Esophagus muscularis mucosa (tissue), 4 donors: ENCODE measurements around the gene MRPL32. TPM values are rescaled to one million over a fixed set of nuclear protein-coding genes. Genes with fewer than 3 reads are reported as not detected.
A peak's percentile ranks its signal among the peaks of the same experiment; 100 is the strongest.

Experiments
- DNase-seq: peaks from one replicate; pipeline ENCODE4 v3.0.0-alpha.2; 2017; ENCODE audit errors: extremely low spot score
- H3K27ac ChIP-seq, 4 donors: fragments of 200-600 bp; sonication (generic); replicated peaks in 1 of 4; 1 replicate in 3 of 4; 2 replicates in 1 of 4; pipeline ENCODE4 v1.5.1; 2016 to 2019; ENCODE audit warnings: mild to moderate bottlenecking in 1 of 4
- H3K27me3 ChIP-seq, 4 donors: fragments of 200-600 bp; sonication (generic); one replicate each; pipeline versions ENCODE4 v1.5.1 to v1.6.0; 2016 to 2019
- H3K36me3 ChIP-seq, 4 donors: fragments of 200-600 bp; sonication (generic); one replicate each; pipeline ENCODE4 v1.5.1; 2016 to 2019
- H3K4me1 ChIP-seq, 4 donors: fragments of 200-600 bp; sonication (generic); one replicate each; pipeline ENCODE4 v1.5.1; 2016 to 2019
- H3K4me3 ChIP-seq, 4 donors: fragments of 200-600 bp; sonication (generic); 1 replicate in 2 of 4; 2 replicates in 2 of 4; pipeline ENCODE4 v1.5.1; 2016 to 2019; ENCODE audit warnings: mild to moderate bottlenecking in 4 of 4, moderate library complexity in 1 of 4
- H3K9me3 ChIP-seq, 4 donors: fragments of 200-600 bp; sonication (generic); 1 replicate in 3 of 4; 2 replicates in 1 of 4; pipeline ENCODE4 v1.5.1; 2016 to 2019
- EP300 ChIP-seq: sonication (generic); formaldehyde crosslinking; IDR thresholded peaks from one replicate; pipeline ENCODE4 v1.6.1; 2017; ENCODE audit warnings: antibody characterized with exemption
- POLR2A ChIP-seq: fragments of 450-650 bp; IDR thresholded peaks from one replicate; pipeline ENCODE4 v1.6.1; 2017; ENCODE audit warnings: antibody characterized with exemption, moderate library complexity, mild to moderate bottlenecking, low read depth
- POLR2AphosphoS5 ChIP-seq, 2 donors: sonication (generic); formaldehyde crosslinking; IDR thresholded peaks; one replicate each; pipeline ENCODE4 v1.6.1; 2017; ENCODE audit warnings: antibody characterized with exemption in 2 of 2
- WGBS: methylation state at CpG from one replicate; pipeline ENCODE4 v1.1.5; 2018; 5-methylcytosine and 5-hydroxymethylcytosine counted together
- intact Hi-C: fragments of 100-400 bp; cut with DNase I; formaldehyde crosslinking; loops from one replicate; pipeline ENCODE4 v1.15.1; 2023
- total RNA-seq, 4 donors: library from RNA; depleted of rRNA; stranded (reverse); fragments of >200 nt; gene quantifications; one replicate each; pipeline versions ENCODE4 v1.1.0 to v1.2.1, GENCODE V29; 2016
- TF ChIP-seq, protein P1 (sequence below), 3 experiments: fragments of 200-600 bp in 2 of 3; fragments of 450-650 bp in 1 of 3; sonication (generic) in 2 of 3; IDR thresholded peaks; one replicate each; pipeline ENCODE4 v1.5.1; 2017 to 2019; ENCODE audit warnings: antibody characterized with exemption in 3 of 3, mild to moderate bottlenecking in 2 of 3, moderate library complexity in 1 of 3

Gene MRPL32
- total RNA-seq, 4 donors from 2014 or later: 40.5 to 63.3 (median 45.8) TPM

DNA sequence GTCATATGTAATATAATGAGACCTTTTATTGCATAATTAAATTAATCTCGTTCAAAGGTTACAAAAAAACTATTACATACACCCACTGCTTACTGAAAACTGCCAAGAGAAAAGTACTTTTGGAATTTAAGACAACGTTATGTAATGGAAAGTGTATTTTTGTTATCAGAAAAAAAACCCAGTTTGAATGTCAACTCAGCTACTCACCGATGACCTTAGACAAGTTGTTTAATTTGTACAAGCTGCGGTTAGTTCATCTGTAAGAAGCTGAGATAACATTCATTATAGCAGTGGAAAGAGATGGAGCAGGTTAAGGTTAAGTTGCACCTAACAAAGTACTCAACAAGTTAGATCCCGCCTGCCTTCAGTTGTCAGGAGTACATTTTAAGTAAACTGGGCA lies 1.3 kb upstream of the MRPL32 start:
- peaks cover 46 to 63% (median 54%) of the 10 kb centered on the region in 4 donors for H3K4me1 ChIP-seq
- no peaks in the 10 kb centered on the region for H3K27me3 ChIP-seq
- no peak overlapping the region for H3K27ac ChIP-seq
- no peak for TF ChIP-seq EP300
- no peak for TF ChIP-seq POLR2A
- TF ChIP-seq POLR2AphosphoS5 (IDR thresholded peaks at IDR 0.05): no peak
- TF ChIP-seq, protein P1, sequence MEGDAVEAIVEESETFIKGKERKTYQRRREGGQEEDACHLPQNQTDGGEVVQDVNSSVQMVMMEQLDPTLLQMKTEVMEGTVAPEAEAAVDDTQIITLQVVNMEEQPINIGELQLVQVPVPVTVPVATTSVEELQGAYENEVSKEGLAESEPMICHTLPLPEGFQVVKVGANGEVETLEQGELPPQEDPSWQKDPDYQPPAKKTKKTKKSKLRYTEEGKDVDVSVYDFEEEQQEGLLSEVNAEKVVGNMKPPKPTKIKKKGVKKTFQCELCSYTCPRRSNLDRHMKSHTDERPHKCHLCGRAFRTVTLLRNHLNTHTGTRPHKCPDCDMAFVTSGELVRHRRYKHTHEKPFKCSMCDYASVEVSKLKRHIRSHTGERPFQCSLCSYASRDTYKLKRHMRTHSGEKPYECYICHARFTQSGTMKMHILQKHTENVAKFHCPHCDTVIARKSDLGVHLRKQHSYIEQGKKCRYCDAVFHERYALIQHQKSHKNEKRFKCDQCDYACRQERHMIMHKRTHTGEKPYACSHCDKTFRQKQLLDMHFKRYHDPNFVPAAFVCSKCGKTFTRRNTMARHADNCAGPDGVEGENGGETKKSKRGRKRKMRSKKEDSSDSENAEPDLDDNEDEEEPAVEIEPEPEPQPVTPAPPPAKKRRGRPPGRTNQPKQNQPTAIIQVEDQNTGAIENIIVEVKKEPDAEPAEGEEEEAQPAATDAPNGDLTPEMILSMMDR (IDR thresholded peaks at IDR 0.05): no peak
- H3K9me3 ChIP-seq: no peaks in the 10 kb centered on the region
- peak overlapping the region; percentile 68 to 88 (median 71) for H3K4me3 ChIP-seq
- DNase-seq: no peak
- intact Hi-C loops: loop anchor here (10.0 kb wide), 1 partner anchor 794 kb away; the partner anchor contains the start of gene COA1
- WGBS: 14% methylated on average over 5 of the region's 5 CpGs
- H3K36me3 ChIP-seq: peaks cover 14 to 26% (median 19%) of the 10 kb centered on the region in 4 donors

DNA sequence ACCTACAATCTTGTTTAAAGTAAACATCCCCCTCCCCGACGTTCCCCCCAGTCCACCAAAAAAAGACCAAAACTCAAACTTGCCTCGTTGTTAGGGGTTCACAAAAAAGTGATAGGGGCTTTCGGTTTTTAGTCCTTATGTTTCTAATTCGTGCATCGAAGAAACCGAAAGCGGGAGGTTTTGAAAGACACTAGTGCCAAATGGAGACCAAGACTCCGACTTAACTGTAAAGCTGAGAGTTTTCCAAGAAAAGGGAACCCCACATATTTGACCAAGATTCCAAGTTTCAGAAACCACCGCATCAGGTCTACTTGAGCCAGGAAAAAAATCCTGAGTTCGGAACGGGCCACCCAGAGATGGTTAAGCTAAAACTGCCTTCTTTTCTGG lies 736 bp upstream of the MRPL32 start:
- DNase-seq: no peak
- Histone ChIP-seq H3K27me3 (no peaks in the 10 kb centered on the region), H3K36me3 (peaks cover 15 to 26% (median 19%) of the 10 kb centered on the region in 4 donors), H3K4me3 (peak overlapping the region; percentile 68 to 88 (median 71)), H3K9me3 (no peaks in the 10 kb centered on the region), H3K27ac (peak overlapping the region; percentile 78 to 90 (median 83)), H3K4me1 (peaks cover 46 to 63% (median 54%) of the 10 kb centered on the region in 4 donors)
- WGBS: 0% methylated on average over 12 of the region's 12 CpGs
- intact Hi-C loops: loop anchor here (10.0 kb wide), 1 partner anchor 793 kb away; the partner anchor contains the start of gene COA1
- TF ChIP-seq POLR2A (no peak), EP300 (no peak), POLR2AphosphoS5 (IDR thresholded peaks at IDR 0.05) (no peak)
- TF ChIP-seq, protein P1 (IDR thresholded peaks at IDR 0.05): no peak

DNA sequence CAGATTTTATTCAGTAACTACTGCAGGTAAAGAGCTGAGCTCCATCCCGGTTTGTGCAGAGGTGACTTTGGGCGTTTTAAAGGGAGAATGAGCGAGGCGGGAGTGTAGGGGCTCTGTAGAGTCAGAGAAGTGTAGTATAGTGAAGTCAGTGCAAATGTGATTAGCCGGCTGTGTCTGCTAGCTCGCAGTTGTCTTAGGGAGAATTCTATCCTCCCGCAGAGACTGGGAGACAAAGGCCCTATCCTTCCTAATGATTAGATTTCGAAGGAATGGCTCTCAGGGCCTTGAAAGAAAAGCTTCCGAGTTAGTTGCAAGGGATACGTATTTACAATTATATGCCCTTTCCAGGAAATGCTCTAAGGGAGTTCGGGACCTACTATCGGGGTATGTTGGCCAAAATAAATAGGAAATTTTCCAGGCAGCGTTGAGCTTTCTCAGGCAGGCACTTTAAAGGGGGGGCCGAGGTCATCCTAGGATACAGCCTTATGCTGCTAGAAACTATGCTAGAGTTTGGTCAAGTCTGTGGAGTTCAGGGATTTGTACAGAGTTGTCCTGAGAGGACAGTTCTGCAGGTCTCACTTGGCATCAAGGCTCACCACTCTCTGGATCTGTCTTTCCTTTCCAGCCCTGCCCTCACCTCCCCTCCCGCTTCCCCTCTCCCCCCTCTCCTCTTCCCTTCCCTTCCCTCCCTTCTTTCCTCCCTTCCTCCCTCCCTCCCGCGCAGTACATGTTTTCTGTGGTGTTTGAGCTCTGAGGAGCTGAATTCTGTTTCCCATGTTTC lies 825 bp downstream of the MRPL32 start:
- peaks cover 45 to 55% (median 50%) of the 10 kb centered on the region in 4 donors for H3K4me1 ChIP-seq
- peak overlapping the region; percentile 68 to 88 (median 71) for H3K4me3 ChIP-seq
- under 1% methylated on average over 17 of the region's 17 CpGs for WGBS
- H3K27ac ChIP-seq: peak overlapping the region; percentile 78 to 90 (median 83)
- no peak for DNase-seq
- H3K36me3 ChIP-seq: peaks cover 15 to 31% (median 28%) of the 10 kb centered on the region in 4 donors
- no peaks in the 10 kb centered on the region for H3K27me3 ChIP-seq
- no peaks in the 10 kb centered on the region for H3K9me3 ChIP-seq
- TF ChIP-seq EP300 (no peak), POLR2A (no peak), POLR2AphosphoS5 (IDR thresholded peaks at IDR 0.05) (no peak)
- TF ChIP-seq, protein P1 (IDR thresholded peaks at IDR 0.05): no peak
- intact Hi-C loops: loop anchor here (10.0 kb wide), 1 partner anchor 792 kb away; the partner anchor contains the start of gene COA1

DNA sequence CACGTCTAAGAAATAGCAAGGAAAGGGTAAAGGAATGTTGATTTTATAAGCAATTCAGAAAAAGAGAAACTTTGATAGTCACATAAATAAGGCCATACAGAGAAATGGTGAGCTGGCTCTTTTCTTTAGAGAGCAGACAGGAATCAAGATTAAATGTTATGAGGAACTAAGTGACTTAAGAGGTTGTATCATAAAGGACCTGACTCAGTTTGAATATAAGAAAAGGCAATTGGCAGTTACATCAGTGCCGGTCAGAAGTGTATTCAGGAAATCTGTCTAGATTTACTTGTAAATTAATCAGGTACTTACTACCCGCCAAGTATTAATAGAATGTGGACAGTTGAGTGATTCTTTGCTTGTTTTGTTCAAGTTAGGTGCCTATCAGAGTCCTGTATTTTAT lies 2.1 kb downstream of the MRPL32 start:
- DNase-seq: no peak
- H3K27ac ChIP-seq: no peak overlapping the region
- intact Hi-C loops: loop anchor here (10.0 kb wide), 1 partner anchor 791 kb away; the partner anchor contains the start of gene COA1

More for the DNA sequence above, 2.1 kb downstream of the MRPL32 start:
- TF ChIP-seq POLR2A (no peak), POLR2AphosphoS5 (IDR thresholded peaks at IDR 0.05) (no peak), EP300 (no peak)
- TF ChIP-seq, protein P1 (IDR thresholded peaks at IDR 0.05): no peak
- Histone ChIP-seq H3K36me3 (peaks cover 20 to 44% (median 41%) of the 10 kb centered on the region in 4 donors), H3K4me1 (peaks cover 34 to 46% (median 39%) of the 10 kb centered on the region in 4 donors), H3K4me3 (no peak overlapping the region), H3K9me3 (no peaks in the 10 kb centered on the region), H3K27me3 (no peaks in the 10 kb centered on the region)
- WGBS: 66% methylated on average over 3 of the region's 3 CpGs
